Activated effector memory CD4-positive, alpha-beta T cell treated with anti-CD3 and anti-CD28 coated beads, Interleukin-2, amount 50 U/mL, for 16 hours (primary cell): ENCODE results near the gene AATF.
"Not testable (repeated sequence)": the region's sequence is repeated elsewhere in the genome, so short reads cannot be mapped to it uniquely, and the experiment has no call there.

Experiments used
- DNase-seq: peaks from one replicate; pipeline ENCODE4 v3.0.0-alpha.2; 2020

AATF gene

DNA sequence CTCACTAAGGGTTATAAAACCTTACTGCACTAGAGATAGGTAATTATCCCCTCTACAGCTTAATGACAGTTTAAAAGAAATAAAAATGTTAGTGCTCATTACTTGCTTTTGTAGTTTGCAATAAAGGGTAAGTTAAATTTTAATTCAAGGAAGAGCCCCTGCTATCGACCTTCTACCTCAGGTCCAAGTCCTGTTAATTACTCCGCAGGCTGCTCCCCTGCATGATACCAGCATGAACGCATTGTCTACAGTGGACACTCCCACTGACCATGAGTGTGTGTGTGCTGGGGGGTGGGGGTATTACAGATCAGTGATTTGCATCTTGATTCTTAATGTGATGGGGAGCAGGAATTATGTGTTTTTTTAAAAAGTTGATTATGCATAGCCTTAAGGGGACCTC is 103.1 kb downstream of the AATF start:
- DNase-seq: no peak

DNA sequence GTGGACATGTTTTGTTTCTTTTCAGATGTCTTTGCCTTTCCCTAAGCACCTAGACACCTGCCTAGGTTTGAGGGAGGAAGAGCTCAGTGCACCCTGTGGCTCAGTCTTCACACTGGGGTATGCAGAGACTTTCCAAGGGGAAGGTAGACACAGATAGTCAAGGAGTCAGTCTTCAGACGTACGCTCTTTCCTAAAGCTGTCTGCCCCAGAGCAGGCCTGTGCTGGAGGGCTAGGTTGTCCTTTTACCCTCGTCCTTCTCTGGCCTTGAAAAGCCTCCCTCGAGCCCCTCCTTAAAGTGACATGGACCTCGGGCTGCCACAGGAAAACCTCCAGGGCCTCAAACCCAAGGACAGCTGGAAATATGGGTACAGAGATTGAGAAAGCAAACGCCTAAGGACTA is 103.7 kb downstream of the AATF start:
- no peak for DNase-seq

DNA sequence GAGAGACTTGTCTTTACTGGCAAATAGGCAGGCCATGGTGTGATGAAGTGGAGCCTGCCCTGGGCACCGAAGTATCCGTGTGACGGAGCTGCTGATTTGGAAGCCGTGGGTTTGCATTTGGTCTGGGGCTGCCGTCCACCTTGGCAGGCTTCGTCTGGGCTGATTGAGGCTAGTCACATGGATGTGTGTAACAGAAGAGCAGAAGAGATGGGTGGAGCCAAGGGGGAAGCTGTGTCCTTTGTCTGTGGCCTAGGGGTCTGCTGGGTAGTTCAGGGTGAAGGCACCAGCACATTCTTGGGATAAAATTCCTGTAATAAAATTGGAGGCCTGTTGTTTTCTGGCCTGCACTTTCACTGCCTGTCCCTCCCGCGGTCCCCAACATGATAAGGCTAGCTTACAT is 106.1 kb downstream of the AATF start:
- DNase-seq: no peak

DNA sequence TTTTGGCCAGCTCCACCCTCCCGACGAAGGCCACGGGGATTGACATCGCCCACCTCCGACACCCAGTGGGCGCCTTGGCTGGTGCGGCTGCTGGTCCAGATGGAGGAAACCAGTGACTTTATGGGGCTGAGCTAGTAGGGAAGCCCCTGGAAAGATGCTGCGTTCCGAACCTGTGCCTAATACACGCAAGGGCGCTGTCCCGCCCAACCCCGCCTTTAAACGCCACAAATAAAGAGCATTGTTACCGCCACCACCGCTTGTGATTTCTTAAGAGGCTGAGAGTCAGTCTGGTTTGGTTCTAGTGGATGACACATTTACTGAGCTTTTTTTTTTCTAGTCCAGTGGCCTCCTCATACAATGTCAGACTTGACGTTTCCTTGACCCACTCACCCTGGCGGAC is 107.9 kb downstream of the AATF start:
- DNase-seq: no peak

DNA sequence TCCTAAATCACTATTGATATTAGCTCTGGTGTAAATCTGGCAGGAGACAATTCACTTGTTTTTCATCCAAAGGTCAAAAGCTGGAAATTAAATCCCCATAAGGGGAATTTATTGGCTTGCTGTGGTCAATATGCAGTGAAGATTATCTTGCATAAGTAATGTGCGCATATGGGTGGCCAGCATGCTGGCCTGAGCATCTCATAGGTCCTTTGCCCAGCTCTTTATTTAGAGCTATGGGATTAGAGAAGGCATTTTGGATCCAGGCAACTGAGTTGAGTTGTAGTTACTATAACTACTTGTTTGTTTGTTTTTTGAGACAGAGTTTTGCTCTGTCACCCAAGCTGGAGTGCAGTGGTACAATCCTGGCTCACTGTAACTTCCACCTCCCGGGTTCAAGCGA is 110.7 kb downstream of the AATF start:
- DNase-seq: no peak

DNA sequence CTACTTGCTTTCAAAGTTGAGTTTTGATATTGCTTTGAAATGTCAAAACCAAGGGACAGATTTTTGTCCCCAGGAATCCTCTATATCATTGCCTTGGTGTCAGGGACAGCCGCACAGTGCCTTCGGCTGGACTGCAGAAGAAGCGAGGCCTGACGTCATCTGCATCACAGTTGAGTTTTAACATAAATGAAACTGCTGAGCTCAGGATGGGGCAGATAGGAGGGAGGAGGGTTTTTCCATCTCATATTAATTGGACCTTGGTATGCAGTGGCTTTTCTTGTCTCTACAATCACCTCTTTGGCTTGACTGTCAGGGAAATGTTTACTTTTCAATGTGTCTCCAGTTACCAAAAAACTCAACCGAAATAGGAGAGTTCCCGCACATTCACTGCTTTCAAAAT is 111.3 kb downstream of the AATF start:
- DNase-seq: no peak

DNA sequence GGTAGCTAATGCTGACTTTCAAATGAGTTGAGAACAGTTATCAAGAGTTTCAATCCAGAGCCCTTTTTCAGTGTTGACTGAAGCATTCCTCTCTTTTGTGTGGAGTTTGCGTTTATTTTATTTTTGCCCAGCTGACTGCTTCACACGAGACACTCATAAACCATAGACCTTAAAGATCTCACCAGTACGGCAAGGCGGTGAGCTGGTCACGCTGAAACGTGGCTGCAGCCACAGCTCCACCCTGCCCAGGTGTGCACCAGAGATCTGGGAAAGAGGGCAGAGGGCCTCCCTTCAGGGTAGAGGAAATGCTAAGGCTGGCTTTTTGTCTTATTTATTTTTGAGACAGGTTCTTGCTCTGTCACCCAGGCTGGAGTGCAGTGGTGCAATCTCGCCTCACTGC is 112.2 kb downstream of the AATF start:
- no peak for DNase-seq

DNA sequence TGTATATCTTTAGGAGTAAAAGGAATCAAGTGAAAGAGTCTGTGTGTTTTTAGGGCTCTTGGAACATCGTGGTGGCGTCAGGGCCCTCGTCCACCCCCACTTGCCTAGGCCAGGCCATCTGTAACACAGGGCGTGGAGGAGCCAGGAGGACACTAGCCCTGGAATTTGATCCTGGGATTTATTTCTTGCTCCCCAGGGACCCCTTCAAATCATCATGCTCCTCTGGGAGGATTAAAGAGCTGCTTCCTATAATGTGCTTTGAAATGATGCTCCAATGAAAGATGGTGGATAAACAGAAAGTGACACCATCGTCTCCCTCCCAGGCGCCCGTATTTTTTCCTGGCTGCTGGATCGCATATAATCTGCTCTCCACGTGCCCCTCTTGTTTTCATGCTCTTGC is 113.3 kb downstream of the AATF start:
- no peak for DNase-seq

DNA sequence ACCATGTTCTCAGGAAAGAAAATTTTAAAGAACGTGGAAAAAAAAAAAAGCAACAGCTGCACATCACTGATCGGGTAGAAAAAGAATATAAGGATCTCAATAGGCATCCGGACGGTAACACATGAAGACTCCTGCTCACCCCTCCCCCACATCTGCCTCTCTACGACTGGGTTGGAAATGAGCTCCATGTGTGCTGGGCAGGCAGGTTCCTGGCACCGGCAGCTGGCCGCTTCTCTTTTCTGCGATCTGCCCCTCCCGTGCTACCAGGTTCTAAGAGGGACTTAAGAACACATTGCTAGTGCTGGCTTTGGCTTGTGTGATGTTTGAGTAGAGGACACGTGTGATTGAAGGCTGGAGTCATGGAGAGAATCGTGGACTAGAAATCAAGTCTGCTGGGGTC is 115.5 kb downstream of the AATF start:
- no peak for DNase-seq

DNA sequence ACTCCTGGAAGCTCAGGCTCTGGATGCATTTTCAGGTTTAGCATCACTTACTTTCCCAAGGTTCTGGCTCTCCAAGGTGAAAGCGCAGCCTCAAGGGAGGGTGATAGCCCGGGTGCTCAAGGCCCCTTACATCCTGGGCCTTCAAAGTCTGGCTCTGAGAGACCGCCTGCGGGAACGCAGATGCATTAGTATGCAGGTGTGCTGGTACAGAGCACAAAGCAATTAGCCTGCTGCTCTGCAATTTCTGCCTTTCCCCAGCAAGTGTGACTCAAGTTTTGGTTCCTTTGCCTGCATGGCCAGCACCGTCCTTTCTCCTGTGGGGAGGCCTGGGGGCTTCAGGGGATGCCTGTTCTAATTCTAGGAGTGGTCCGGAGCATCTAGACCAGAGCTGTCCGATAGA is 116.2 kb downstream of the AATF start:
- no peak for DNase-seq

DNA sequence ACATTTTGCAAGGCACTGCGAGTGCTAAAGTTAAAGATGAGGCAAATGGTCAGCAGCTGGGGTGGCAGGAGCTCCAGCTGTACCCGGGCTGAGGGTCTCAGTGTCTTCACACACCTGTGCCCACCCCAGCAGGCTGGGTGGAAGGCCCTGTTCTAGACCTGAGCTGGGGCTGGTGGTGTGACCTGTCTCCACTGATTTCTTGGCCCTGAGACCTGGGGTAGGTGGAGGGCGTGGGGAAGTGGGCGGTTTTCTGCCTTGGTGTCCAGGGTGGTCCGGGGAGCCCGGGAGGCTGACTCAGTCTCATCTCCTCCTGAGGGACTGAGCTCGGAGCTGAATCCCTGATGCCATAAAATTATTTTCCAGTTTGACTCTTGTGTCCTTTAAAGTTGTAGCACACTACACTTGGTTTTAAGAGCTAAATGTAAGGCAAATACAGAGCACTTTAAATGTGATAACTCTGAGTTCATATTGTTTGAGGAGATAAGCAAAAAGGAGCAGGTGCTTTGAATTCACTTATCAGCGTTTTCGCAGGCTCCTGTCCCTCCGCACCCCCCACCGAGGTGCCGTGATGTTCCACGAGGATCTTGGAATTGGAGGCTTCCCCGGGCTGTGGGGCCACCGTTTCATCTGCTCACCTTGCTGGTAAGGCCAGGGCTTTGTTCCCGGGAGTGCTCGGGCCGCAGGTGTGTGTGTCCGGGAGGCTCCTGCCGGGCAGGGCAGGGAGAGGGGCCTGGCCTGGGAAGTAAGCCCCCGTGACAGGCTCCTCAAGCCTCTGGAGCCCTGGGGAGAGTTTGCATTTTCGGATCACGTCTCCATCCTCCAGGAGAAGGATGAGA is 117.0 kb downstream of the AATF start:
- no peak for DNase-seq

DNA sequence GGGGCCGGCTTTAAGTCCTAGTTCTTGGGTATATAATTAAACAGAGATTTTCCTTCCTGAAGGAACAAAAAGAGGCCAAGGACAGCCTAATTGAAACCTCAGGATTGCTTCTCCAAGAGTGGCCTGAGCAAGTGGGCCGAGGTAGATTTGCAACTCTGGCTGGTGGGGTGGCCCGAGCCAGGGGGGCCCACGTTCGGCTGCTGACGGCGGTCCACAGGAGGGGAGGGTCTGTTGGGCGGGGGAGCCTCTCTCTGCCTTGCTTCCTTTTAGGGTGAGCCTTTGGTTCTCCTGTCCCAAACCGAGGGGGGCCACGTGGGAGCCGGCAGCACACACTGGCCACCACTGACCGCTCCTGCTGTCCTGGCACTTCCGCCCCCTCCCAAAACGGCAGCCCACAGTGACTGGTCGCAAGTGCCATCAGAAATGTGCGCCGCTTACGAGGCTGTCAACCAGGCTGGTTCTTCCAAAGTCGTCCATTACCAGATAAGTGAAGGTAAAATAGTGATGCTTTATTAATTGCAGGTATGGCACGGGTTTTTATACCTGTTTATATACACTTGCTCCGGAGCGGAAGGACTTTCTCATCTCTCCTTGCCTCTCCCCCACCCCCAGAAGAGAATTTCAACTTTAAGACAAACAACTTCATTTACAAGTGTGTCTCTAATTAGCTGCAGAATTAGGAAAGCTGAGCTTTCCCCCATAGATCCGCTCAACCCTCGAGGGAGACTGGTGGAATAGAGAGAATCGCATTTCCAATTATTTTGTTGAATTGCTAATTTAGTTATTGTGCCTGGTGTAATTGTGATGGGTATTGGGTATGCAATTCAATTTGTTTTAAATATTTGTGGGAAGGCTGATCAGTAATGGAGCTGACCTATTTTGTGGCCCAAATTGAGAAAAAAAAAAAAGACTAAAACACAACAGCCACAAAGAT is 117.8 kb downstream of the AATF start:
- DNase-seq: no peak

DNA sequence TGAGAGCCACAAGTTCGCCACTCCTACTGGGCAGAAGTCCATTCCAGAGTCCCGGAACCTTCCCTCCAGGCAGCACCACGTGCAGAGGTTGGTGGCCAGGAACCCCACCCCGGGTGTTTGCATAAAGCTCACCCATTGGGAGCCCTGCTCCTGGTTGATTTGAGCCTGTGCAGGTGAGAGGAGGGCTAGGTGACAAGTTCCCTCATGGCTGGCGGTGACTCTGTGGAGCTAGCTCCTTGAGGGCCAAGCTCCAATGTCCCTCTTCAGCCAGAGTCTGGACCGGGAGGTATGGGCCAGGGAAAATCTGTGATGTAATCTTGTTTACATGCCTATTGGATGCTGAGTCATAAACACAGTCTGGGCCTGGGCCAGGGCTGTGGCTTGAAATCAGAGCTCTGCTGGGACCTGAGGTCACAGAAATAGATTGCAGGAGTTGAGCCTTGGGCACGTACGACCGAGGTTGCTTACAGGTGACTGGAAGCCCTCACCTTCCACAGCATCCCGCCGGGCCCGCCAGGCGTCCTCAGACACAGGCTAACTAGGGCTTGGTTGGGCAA is 118.9 kb downstream of the AATF start:
- DNase-seq: no peak

DNA sequence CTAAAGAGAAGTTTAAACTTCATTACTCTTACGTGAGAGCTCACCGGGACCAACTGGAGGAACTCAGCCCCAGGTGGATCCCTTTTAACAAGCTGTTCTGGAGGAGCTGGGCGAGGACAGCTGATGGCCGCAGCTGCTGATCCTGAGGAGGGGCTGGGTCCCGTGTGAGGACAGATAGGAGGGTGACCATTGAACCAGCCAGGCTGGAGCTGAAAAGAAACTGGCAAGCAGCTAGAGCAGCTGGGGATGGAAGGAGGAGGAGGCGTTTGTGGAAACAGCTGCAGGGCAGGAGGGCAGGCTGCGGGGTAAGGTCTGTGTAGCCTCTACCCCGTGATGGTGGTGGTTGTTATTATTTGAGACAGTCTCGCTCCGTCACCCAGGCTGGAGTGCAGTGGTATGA is 119.5 kb downstream of the AATF start:
- no peak for DNase-seq

DNA sequence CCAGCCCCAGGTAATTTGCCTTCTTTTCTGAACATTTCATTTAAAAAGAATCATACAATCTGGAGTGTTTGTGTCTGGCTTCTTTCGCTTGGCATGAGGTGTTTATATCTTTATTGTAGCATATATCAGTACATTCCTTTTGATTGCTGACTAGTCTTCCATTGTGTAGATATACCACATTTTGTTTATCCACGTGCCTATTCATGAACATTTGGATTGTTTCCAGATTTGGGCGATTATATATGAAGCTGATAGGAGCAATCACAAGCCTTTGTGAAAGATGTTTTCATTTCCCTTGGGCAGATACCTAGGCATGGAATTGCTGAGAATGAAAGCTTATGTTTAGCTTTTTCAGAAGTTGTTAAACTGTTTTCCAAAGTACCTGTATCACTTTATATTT is 120.3 kb downstream of the AATF start:
- DNase-seq: no peak

DNA sequence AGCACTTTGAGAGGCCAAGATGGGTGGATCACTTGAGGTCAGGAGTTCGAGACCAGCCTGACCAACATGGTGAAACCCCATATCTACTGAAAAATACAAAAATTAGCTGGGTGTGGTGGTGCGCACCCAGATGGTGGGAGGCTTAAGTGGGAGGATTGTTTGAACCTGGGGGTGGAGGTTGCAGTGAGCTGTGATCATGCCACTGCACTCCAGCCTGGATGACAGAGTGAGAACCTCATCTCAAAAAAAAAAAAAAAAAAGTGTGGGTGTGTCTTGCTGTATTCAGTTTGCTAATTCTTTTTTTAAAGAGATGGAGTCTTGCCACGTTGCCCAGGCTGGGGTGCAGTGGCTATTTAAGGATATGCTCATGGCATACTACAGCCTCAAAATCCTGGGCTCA is 124.7 kb downstream of the AATF start:
- DNase-seq: not testable (repeated sequence)

DNA sequence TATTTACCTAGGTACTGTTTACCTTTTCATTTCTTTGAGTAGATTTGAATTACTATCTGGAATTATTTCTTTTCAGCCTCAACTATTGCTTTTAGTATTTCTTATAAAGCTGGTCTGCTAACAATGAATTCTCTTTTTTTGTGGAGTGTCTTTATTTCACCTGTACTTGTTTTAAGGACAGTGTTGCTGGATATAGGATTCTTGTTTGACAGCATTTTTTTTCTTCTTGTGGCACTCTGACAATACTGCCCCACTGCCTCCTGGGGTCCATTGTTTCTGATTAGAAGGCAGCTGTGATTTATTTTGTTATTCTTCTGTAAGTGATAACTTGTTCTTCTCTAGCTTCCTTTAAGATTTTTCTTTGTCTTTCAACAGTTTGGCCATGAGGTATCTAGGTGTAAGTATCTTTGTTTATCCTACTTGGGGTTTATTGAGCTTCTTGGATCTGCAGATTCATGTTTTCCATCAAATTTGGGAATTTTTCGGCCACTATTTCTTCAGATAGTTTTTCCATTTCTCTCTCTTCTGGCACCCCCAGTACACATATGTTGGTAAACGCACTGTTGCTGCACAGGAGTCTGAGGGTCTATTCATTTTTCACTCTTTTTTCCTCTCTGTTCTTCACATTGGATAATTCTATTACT is 130.4 kb downstream of the AATF start:
- DNase-seq: no peak

DNA sequence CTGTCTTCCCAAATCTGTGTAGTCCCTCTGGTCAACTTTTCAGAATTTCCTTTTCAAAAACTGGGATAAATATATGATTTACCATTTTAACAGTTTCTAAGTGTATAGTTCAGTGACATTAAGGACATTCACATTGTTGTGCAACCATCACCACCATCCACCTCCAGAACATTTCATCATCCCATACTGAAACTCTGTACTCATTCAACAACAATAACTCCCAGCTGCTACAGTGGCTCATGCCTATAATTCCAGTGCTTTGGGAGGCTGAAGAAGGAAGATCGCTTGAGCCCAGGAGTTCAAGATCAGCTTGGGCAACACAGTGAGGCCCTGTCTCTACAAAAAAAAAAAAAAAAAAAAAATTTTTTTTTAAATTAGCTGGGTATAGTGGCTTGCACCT is 131.0 kb downstream of the AATF start:
- DNase-seq: no peak

DNA sequence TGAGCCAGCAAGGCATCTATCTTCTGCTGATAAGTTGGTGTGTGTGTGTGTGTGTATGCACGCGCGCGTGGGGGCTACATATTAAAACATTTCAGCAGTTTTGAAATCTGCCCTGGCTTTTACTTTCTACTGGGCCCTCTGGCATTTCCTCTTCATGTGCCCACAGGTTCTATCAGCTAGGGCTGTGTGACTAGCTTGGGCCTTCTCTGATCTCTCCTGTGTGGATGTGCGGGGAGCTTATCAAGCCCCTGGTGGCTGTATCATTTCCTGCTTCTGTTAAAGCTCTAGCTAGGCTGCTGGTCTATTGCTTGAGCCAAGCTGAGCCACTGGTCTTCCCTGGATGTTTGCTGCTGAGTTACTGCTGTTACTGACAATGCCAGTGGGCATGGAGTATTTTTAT is 132.5 kb downstream of the AATF start:
- DNase-seq: no peak

DNA sequence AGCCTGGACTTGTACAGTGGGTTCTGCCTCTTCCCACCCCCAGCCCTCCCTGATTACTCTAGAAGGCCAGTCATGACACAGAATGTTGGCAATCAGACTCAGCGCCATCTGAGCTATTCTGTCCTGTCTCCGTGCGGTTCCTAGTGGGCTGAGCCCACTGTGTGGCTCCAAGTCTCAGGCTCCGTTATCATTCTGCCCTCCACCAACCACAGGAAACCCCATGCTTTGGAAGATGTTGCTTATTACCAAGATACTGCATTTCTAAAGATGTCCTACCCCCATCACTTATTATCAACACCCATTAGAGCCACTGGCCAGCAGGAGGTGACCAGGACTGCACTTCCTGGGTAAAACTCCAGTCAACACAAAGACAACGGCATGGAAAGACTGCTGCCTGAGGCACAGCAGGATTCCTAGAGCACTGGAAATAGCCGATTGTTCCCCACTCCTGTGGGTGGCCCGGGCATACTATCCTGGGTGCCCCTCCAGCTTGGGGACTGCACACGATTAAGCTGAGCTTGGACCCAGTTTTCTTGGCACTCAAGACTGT is 133.6 kb downstream of the AATF start:
- DNase-seq: no peak

DNA sequence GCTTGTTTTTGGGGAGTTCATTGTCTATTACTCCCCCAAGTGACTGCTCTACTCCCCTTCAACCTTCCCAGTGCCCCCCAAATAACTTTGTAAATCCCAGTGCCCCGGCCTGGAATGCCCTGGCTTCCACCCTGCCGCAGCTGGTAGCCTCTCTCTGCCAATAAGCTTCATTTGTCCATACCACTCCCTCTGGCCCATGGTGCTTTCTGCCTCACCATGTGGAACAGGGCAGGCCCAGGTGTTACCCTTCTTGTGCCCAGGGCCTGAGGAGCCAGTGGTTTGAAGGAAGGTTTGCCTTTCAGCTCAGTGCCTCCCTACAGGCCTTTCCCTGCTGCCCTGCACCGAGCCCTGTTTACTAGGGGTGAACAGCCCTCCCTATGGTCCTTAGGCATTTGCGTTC is 134.2 kb downstream of the AATF start:
- no peak for DNase-seq

DNA sequence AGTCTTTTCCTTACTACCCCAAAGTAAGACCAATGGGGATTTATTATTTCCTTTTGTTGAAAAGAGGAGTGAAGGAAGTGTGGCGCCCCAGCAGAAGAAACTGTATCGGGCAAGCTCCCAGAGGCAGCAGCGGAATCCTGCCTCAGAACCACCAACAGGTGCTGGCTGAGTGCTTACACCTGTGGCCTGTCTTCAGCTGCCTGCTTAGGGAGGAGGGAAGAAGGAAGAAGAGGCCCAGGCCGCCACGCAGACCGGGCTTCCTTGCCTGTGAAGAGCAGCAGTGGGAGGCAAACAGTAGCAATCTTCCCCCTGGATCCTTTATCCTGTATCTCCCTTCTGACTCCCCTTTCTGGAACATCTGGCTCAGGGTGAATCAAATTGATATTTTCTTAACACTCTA is 134.7 kb downstream of the AATF start:
- DNase-seq: no peak

DNA sequence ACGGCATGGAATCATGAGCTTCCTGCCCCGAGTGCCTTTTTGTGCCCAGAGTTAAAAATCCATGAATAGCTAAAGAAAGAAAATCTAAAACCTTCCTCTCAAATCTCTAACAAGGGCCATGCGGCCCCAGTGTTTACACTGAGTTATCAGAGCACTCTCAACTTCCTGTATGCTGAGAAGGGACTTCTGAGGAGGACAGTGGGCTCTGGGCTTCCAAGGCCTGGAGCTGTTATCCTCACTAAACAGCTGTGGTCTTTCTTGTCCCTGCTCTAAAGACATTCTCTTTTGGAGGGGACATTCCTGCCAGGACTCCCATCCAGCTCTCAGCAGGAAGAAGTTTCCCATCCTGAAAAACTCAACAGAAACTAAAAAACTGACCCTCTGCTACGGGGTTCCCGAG is 135.6 kb downstream of the AATF start:
- DNase-seq: no peak
